Heart right ventricle (tissue), 16 donors: ENCODE results near the gene ACTN1. TPM values are rescaled to one million over a fixed set of nuclear protein-coding genes. Genes with fewer than 3 reads are reported as not detected.

Experiments used
- ATAC-seq, 8 donors: fragments of 200-7000 bp; cut with Tn5 transposase; one replicate each; pipeline ENCODE4 v1.9.1; 2020; ENCODE audit warnings: mild to moderate bottlenecking in 8 of 8, moderate library complexity in 8 of 8, moderate number of reproducible peaks in 1 of 8
- DNase-seq, 2 donors: peaks; one replicate each; pipeline ENCODE4 v3.0.0-alpha.2; 2020
- H3K27ac ChIP-seq, 10 donors: fragments of 200-600 bp; sonication (generic) in 2 of 10; one replicate each; pipeline versions ENCODE4 v1.5.0 to v1.8.0; 2020 to 2022; ENCODE audit warnings: mild to moderate bottlenecking in 3 of 10
- H3K27me3 ChIP-seq, 7 donors: fragments of 200-600 bp; one replicate each; pipeline ENCODE4 v1.8.0; 2021 to 2022; ENCODE audit warnings: mild to moderate bottlenecking in 2 of 7
- H3K36me3 ChIP-seq, 9 donors: fragments of 200-600 bp; sonication (generic) in 1 of 9; one replicate each; pipeline versions ENCODE4 v1.5.0 to v1.8.0; 2020 to 2022; ENCODE audit warnings: mild to moderate bottlenecking in 2 of 9
- H3K4me1 ChIP-seq, 9 donors: fragments of 200-600 bp; sonication (generic) in 1 of 9; one replicate each; pipeline versions ENCODE4 v1.5.0 to v1.8.0; 2020 to 2022; ENCODE audit warnings: mild to moderate bottlenecking in 4 of 9
- H3K4me3 ChIP-seq, 10 donors: fragments of 200-600 bp; sonication (generic) in 2 of 10; one replicate each; pipeline versions ENCODE4 v1.5.0 to v1.8.0; 2020 to 2022; ENCODE audit warnings: mild to moderate bottlenecking in 7 of 10, moderate library complexity in 2 of 10
- H3K9me3 ChIP-seq, 11 donors: fragments of 200-600 bp in 10 of 11; sonication (generic) in 2 of 11; one replicate each; pipeline versions ENCODE4 v1.5.0 to v1.8.0; 2013 to 2022; ENCODE audit warnings: mild to moderate bottlenecking in 2 of 11, control low read depth in 1 of 11, moderate library complexity in 1 of 11
- CTCF ChIP-seq, 9 donors: fragments of 200-600 bp; sonication (generic) in 2 of 9; IDR thresholded peaks; one replicate each; pipeline versions ENCODE4 v1.5.0 to v1.8.0; 2021 to 2022; ENCODE audit warnings: antibody characterized with exemption in 9 of 9, mild to moderate bottlenecking in 5 of 9, moderate library complexity in 1 of 9
- WGBS, 2 donors: extraction: QIAGEN DNeasy Blood & Tissue Kit; methylation state at CpG; one replicate each; pipeline ENCODE4 v1.1.7; 2013; ENCODE audit warnings: inconsistent platforms in 1 of 2; 5-methylcytosine and 5-hydroxymethylcytosine counted together
- intact Hi-C, 10 donors: fragments of 100-400 bp; cut with DNase I; formaldehyde crosslinking; loops; one replicate each; pipeline versions ENCODE4 v1.11.1 to v1.14.2; 2022
- polyA plus RNA-seq, 2 donors: library from polyadenylated mRNA; stranded (reverse); fragments of 200-250 nt; gene quantifications; one replicate each; pipeline ENCODE4 v1.2.3, GENCODE V29; 2013
- total RNA-seq, 10 donors: library from RNA; stranded (reverse); fragmentation: NEBNext Ultra II Directional in 3 of 10; extraction: Animal tissue kit (Norgen Biotek cat#: 25700) in 3 of 10; gene quantifications; one replicate each; pipeline versions ENCODE4 v1.2.1 to v1.2.4, GENCODE V29; 2021 to 2023
- donor health status: Arrhythmogenic right ventricular cardiomyopathy.
- donor health status: ischemic (EF 13 %, LVEDD 7.1; RV severe dilation, severe dysfunction).
- donor health status: healthy with polysubstance abuse.
- donor health status: DM: no; HTN: yes; CAD: no.
- donor health status: DM: no; HTN: no; CAD: no.
- donor health status: ischemic (EF 25% LVEDD 6.9; RV normal size, moderate dysfunction).
- donor health status: ischemic (EF 25% LVEDD 5.7; RV mildly dilated, moderate dysfunction).
- donor health status: healthy.
- donor health status: DM: yes; HTN: yes; CAD: no.
- donor health status: Ischemic cardiomyopathy.
- donor health status: ischemic (EF 35%, LVEDD 5.7; RV mildly dilated, moderate dysfunction).
- donor health status: nonischemic (EF 11% LVEDD 7.7; RV severe dilation, severe dysfunction).
- donor health status: DM: yes; HTN: yes; CAD: no.
- donor health status: PGD.
- donor health status: ischemic (EF 29% LVEDD 5.4; RV normal size, mild dysfunction).
- donor health status: nonischemic (EF 23%, LVEDD 6.1; RV moderate dilation, normal function).

ACTN1 gene
- total and polyA plus RNA-seq, 12 donors = 67.2 to 235 (median 104) TPM

- H3K27me3 ChIP-seq = no peaks in the 10 kb centered on the region
- ATAC-seq (no peak), DNase-seq (no peak)
- intact Hi-C loops = loop anchor here in 3 of 10 donors (5.0 to 10.0 kb wide), 3 partner anchors 184 to 199 kb away; no protein-coding TSS in a partner anchor
- peaks cover 0 to 26% (median 5%) of the 10 kb centered on the region in 9 donors for H3K4me1 ChIP-seq
- no peak overlapping the region for H3K4me3 ChIP-seq
- H3K27ac ChIP-seq = no peak overlapping the region
- TF ChIP-seq CTCF (IDR thresholded peaks at IDR 0.05) = no peak
- peaks cover 0 to 97% (median 29%) of the 10 kb centered on the region in 9 donors for H3K36me3 ChIP-seq
- WGBS, 2 donors = 81 to 87% methylated on average over 8 of the region's 8 CpGs
- H3K9me3 ChIP-seq = no peaks in the 10 kb centered on the region
These were observed 70.9 kb downstream of the ACTN1 start for GRCh38 chr14:68908201-68908600.

DNA sequence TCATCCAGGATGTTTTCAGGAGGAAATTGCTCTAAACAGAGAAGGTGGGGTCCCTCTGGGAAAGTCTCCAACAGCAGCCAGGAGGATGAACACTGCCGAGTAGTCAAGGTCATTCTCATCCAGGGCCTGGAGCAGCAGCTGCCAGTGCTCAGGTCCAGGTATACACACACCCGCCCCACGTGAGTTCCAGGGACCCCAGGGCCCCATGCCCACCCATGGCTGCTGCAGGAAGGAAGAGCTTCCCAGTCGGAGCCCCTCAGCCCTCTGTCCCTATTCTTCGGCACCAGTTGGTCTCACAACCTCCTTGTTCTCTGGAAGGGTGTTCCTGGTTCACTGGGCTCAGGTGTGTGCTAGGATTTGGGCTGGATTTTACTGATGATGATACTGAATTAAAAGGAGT, 72.7 kb downstream of the ACTN1 start:
- H3K27me3 ChIP-seq = no peaks in the 10 kb centered on the region
- H3K36me3 ChIP-seq = peaks cover 0 to 99% (median 46%) of the 10 kb centered on the region in 9 donors
- WGBS, 2 donors = 65 to 75% methylated on average over 5 of the region's 5 CpGs

GRCh38 chr14:68905107-68905895, 73.8 kb downstream of the ACTN1 start:
- H3K9me3 ChIP-seq = no peaks in the 10 kb centered on the region
- WGBS, 2 donors = 91% methylated on average over 16 of the region's 16 CpGs
- ATAC-seq (no peak), DNase-seq (no peak)
- no peak for TF ChIP-seq CTCF (IDR thresholded peaks at IDR 0.05)
- H3K27me3 ChIP-seq = no peaks in the 10 kb centered on the region
- intact Hi-C loops = loop anchor here in 3 of 10 donors (5.0 to 10.0 kb wide), 3 partner anchors 187 to 202 kb away; no protein-coding TSS in a partner anchor
- no peak overlapping the region for H3K27ac ChIP-seq
- no peak overlapping the region for H3K4me3 ChIP-seq
- H3K36me3 ChIP-seq = peaks cover 3 to 99% (median 58%) of the 10 kb centered on the region in 9 donors
- H3K4me1 ChIP-seq = peaks cover 0 to 7% (median 0%) of the 10 kb centered on the region in 9 donors

More for the DNA sequence above, 72.7 kb downstream of the ACTN1 start:
- no peak for ATAC-seq
- intact Hi-C loops = loop anchor here in 3 of 10 donors (5.0 to 10.0 kb wide), 3 partner anchors 186 to 201 kb away; no protein-coding TSS in a partner anchor
- TF ChIP-seq CTCF (IDR thresholded peaks at IDR 0.05) = no peak
- H3K4me1 ChIP-seq = peaks cover 0 to 9% (median 1%) of the 10 kb centered on the region in 9 donors
- no peak for DNase-seq
- no peaks in the 10 kb centered on the region for H3K9me3 ChIP-seq
- no peak overlapping the region for H3K27ac ChIP-seq
- no peak overlapping the region for H3K4me3 ChIP-seq

DNA sequence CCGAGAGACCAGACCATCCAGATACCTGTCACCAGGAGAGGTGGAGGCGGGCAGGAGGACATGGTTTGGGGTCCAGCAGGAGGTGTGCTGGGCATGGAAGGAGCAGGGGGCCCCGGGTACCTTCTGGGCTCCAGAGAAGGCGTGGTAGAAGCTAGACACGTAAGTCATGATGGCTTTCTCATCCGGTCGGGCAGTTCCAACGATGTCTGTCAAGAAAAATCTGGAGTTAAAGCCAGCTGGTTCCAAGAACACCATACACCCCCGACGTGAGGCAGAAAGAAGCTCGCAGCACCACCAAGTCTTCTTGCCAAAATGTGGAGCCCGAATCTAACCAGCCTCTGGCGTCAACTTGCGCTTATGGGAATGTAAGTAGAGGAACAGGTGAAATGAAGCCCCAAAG, 76.7 kb downstream of the ACTN1 start:
- Histone ChIP-seq H3K36me3 (peaks cover 3 to 93% (median 64%) of the 10 kb centered on the region in 9 donors), H3K4me1 (no peaks in the 10 kb centered on the region), H3K9me3 (no peaks in the 10 kb centered on the region), H3K4me3 (no peak overlapping the region), H3K27me3 (no peaks in the 10 kb centered on the region), H3K27ac (no peak overlapping the region)
- intact Hi-C loops = loop anchor here in 1 of 10 donors (10.0 kb wide), 1 partner anchor 192 kb away; no protein-coding TSS in a partner anchor
- 95 to 96% methylated on average over 14 of the region's 14 CpGs for WGBS, 2 donors
- DNase-seq (no peak), ATAC-seq (no peak)
- no peak for TF ChIP-seq CTCF (IDR thresholded peaks at IDR 0.05)
